Kidney (tissue), 14 donors: ENCODE data around the gene TUBGCP5. TPM values are rescaled to one million over a fixed set of nuclear protein-coding genes. Genes with fewer than 3 reads are reported as not detected.

Experiments used
- DNase-seq, 5 donors: peaks; one replicate each; pipeline ENCODE4 v3.0.0-alpha.2; 2013 to 2020
- FAIRE-seq: peaks from 2 replicates; lab custom pipeline; 2012; peaks lifted over from hg19 to GRCh38; lab: Jason Lieb, UNC
- H3K27ac ChIP-seq, 2 donors: one replicate each; pipeline ENCODE4 v1.7.0; 2013; ENCODE audit warnings: low read depth in 2 of 2, low read length in 2 of 2, inconsistent platforms in 1 of 2
- H3K27me3 ChIP-seq: one replicate; pipeline ENCODE4 v1.7.1; 2013; ENCODE audit warnings: low read length, inconsistent platforms; ENCODE audit not compliant: control insufficient read depth, insufficient read depth
- H3K36me3 ChIP-seq, 3 donors: one replicate each; pipeline versions ENCODE4 v1.7.0 to v1.7.1; 2013; ENCODE audit warnings: low read length in 3 of 3, control low read depth in 1 of 3, inconsistent platforms in 1 of 3; ENCODE audit not compliant: insufficient read depth in 3 of 3, control insufficient read depth in 2 of 3
- H3K4me1 ChIP-seq, 3 donors: one replicate each; pipeline versions ENCODE4 v1.7.0 to v1.7.1; 2013; ENCODE audit warnings: low read length in 3 of 3, inconsistent platforms in 1 of 3, low read depth in 1 of 3; ENCODE audit not compliant: control insufficient read depth in 2 of 3, insufficient read depth in 2 of 3
- H3K4me3 ChIP-seq, 3 donors: one replicate each; pipeline versions ENCODE4 v1.7.0 to v1.8.1; 2013; ENCODE audit warnings: low read length in 3 of 3, control low read depth in 1 of 3, inconsistent platforms in 1 of 3
- H3K9ac ChIP-seq, 3 donors: one replicate each; pipeline versions ENCODE4 v1.7.0 to v1.7.1; 2013; ENCODE audit warnings: low read length in 3 of 3, control low read depth in 1 of 3, inconsistent platforms in 1 of 3
- H3K9me3 ChIP-seq, 3 donors: one replicate each; pipeline versions ENCODE4 v1.7.0 to v1.7.1; 2013; ENCODE audit warnings: low read length in 3 of 3, control low read depth in 1 of 3, inconsistent platforms in 1 of 3; ENCODE audit not compliant: control insufficient read depth in 2 of 3, insufficient read depth in 1 of 3
- CTCF ChIP-seq: IDR thresholded peaks from 3 replicates; pipeline ENCODE4 v1.5.1; 2012; ENCODE audit warnings: mild to moderate bottlenecking, moderate library complexity, borderline replicate concordance; ENCODE audit not compliant: insufficient read depth; ENCODE audit errors: extremely low read depth
- intact Hi-C: fragments of 100-400 bp; cut with DNase I; formaldehyde crosslinking; loops from one replicate; pipeline ENCODE4 v1.11.1; 2022
- polyA plus RNA-seq: library from polyadenylated mRNA; stranded (reverse); fragments of 350-450 nt; fragmentation: Illumina TruSeq; extraction: RNeasy Lipid Tissue Mini Kit (QIAGEN cat#74804); gene quantifications from one replicate; pipeline ENCODE4 v1.2.3, GENCODE V29; 2014; ENCODE audit warnings: low read depth, low replicate concordance; ENCODE audit not compliant: insufficient read depth
- total RNA-seq: library from RNA; stranded (reverse); fragmentation: NEBNext Ultra II Directional; extraction: Animal tissue kit (Norgen Biotek cat#: 25700); gene quantifications from one replicate; pipeline ENCODE4 v1.2.1, GENCODE V29; 2021
- donor health status: control.
- donor health status: control.
- donor health status: control.
- donor health status: control.
- donor health status: control.
- donor health status: DM: yes; HTN: yes; CAD: no.
- donor health status: Normal renal cell carcinoma (clear cell type).

Gene TUBGCP5
- total and polyA plus RNA-seq, 2 donors from 2014 or later, result 4.7 to 19.1 TPM

- FAIRE-seq (no peak), DNase-seq (peak in 1 of 5 donors; percentile 83)
- Histone ChIP-seq H3K36me3 (no peaks in the 10 kb centered on the region), H3K9me3 (no peaks in the 10 kb centered on the region), H3K9ac (no peak overlapping the region), H3K4me3 (no peak overlapping the region), H3K27ac (no peak overlapping the region), H3K27me3 (no peaks in the 10 kb centered on the region), H3K4me1 (peaks cover 0 to 17% (median 6%) of the 10 kb centered on the region in 3 donors)
- TF ChIP-seq CTCF, result no peak
- intact Hi-C loops, result loop anchor here (10.0 kb wide), 1 partner anchor 83 kb away; the partner anchor contains the start of gene TUBGCP5
Measured at GRCh38 chr15:22951381-22952280, 87.7 kb downstream of the TUBGCP5 start.

- peaks cover 0 to 17% (median 6%) of the 10 kb centered on the region in 3 donors for H3K4me1 ChIP-seq
- no peaks in the 10 kb centered on the region for H3K9me3 ChIP-seq
- intact Hi-C loops, result loop anchor here (10.0 kb wide), 1 partner anchor 84 kb away; the partner anchor contains the start of gene TUBGCP5
- no peak overlapping the region for H3K27ac ChIP-seq
- H3K9ac ChIP-seq, result no peak overlapping the region
- no peak for TF ChIP-seq CTCF
- H3K4me3 ChIP-seq, result no peak overlapping the region
- no peaks in the 10 kb centered on the region for H3K27me3 ChIP-seq
- DNase-seq, result no peak
- H3K36me3 ChIP-seq, result no peaks in the 10 kb centered on the region
- no peak for FAIRE-seq
Measured at GRCh38 chr15:22951031-22951380, 88.4 kb downstream of the TUBGCP5 start.

- intact Hi-C loops, result loop anchor here (10.0 kb wide), 1 partner anchor 84 kb away; the partner anchor contains the start of gene TUBGCP5
- no peak for FAIRE-seq
- Histone ChIP-seq H3K4me1 (peaks cover 0 to 15% (median 6%) of the 10 kb centered on the region in 3 donors), H3K9me3 (no peaks in the 10 kb centered on the region), H3K36me3 (peaks cover 0 to under 1% (median 0%) of the 10 kb centered on the region in 3 donors), H3K27ac (peak overlapping the region in 1 of 2 donors; percentile 8), H3K9ac (no peak overlapping the region), H3K4me3 (no peak overlapping the region), H3K27me3 (no peaks in the 10 kb centered on the region)
- no peak for DNase-seq
- no peak for TF ChIP-seq CTCF
Measured at GRCh38 chr15:22950256-22950990, 88.9 kb downstream of the TUBGCP5 start.

Other genes starting within 250 kb of the TUBGCP5 start
- 48.5 TPM for gene NIPA2, start 200.9 kb downstream of the TUBGCP5 start, total RNA-seq
- 30.0 TPM for gene NIPA2, start 200.9 kb downstream of the TUBGCP5 start, polyA plus RNA-seq
- gene CYFIP1, start 59.2 kb downstream of the TUBGCP5 start, total RNA-seq, result 143 TPM
- gene CYFIP1, start 59.2 kb downstream of the TUBGCP5 start, polyA plus RNA-seq, result 32.3 TPM
- not detected for gene GOLGA6L1, start 97.3 kb upstream of the TUBGCP5 start, total RNA-seq
- gene GOLGA6L1, start 97.3 kb upstream of the TUBGCP5 start, polyA plus RNA-seq, result not detected